Measurements from ENCODE around the gene ASB2.

- TF ChIP-seq CTCF (conservative IDR thresholded peaks at IDR 0.05; ENCODE audit: low read depth, low read length) = no peak
- no peak for TF ChIP-seq EZH2 (IDR thresholded peaks at IDR 0.05; ENCODE audit: borderline replicate concordance, low read depth, low read length, poor library complexity, severe bottlenecking)
These were observed 2.4 kb upstream of the ASB2 start for GRCh38 chr14:93978735-93979134.

All from A673 (cell line).